Esophagus muscularis mucosa (tissue), 4 donors: ENCODE data around the gene UMODL1. TPM values are rescaled to one million over a fixed set of nuclear protein-coding genes. Genes with fewer than 3 reads are reported as not detected.

Source experiments
- DNase-seq: peaks from one replicate; pipeline ENCODE4 v3.0.0-alpha.2; 2017; ENCODE audit errors: extremely low spot score
- H3K27ac ChIP-seq, 4 donors: fragments of 200-600 bp; sonication (generic); replicated peaks in 1 of 4; 1 replicate in 3 of 4; 2 replicates in 1 of 4; pipeline ENCODE4 v1.5.1; 2016 to 2019; ENCODE audit warnings: mild to moderate bottlenecking in 1 of 4
- H3K27me3 ChIP-seq, 4 donors: fragments of 200-600 bp; sonication (generic); one replicate each; pipeline versions ENCODE4 v1.5.1 to v1.6.0; 2016 to 2019
- H3K36me3 ChIP-seq, 4 donors: fragments of 200-600 bp; sonication (generic); one replicate each; pipeline ENCODE4 v1.5.1; 2016 to 2019
- H3K4me1 ChIP-seq, 4 donors: fragments of 200-600 bp; sonication (generic); one replicate each; pipeline ENCODE4 v1.5.1; 2016 to 2019
- H3K4me3 ChIP-seq, 4 donors: fragments of 200-600 bp; sonication (generic); 1 replicate in 2 of 4; 2 replicates in 2 of 4; pipeline ENCODE4 v1.5.1; 2016 to 2019; ENCODE audit warnings: mild to moderate bottlenecking in 4 of 4, moderate library complexity in 1 of 4
- H3K9me3 ChIP-seq, 4 donors: fragments of 200-600 bp; sonication (generic); 1 replicate in 3 of 4; 2 replicates in 1 of 4; pipeline ENCODE4 v1.5.1; 2016 to 2019
- CTCF ChIP-seq, 3 experiments: fragments of 200-600 bp in 2 of 3; fragments of 450-650 bp in 1 of 3; sonication (generic) in 2 of 3; IDR thresholded peaks; one replicate each; pipeline ENCODE4 v1.5.1; 2017 to 2019; ENCODE audit warnings: antibody characterized with exemption in 3 of 3, mild to moderate bottlenecking in 2 of 3, moderate library complexity in 1 of 3
- EP300 ChIP-seq: sonication (generic); formaldehyde crosslinking; IDR thresholded peaks from one replicate; pipeline ENCODE4 v1.6.1; 2017; ENCODE audit warnings: antibody characterized with exemption
- POLR2A ChIP-seq: fragments of 450-650 bp; IDR thresholded peaks from one replicate; pipeline ENCODE4 v1.6.1; 2017; ENCODE audit warnings: antibody characterized with exemption, moderate library complexity, mild to moderate bottlenecking, low read depth
- POLR2AphosphoS5 ChIP-seq, 2 donors: sonication (generic); formaldehyde crosslinking; IDR thresholded peaks; one replicate each; pipeline ENCODE4 v1.6.1; 2017; ENCODE audit warnings: antibody characterized with exemption in 2 of 2
- WGBS: methylation state at CpG from one replicate; pipeline ENCODE4 v1.1.5; 2018; 5-methylcytosine and 5-hydroxymethylcytosine counted together
- intact Hi-C: fragments of 100-400 bp; cut with DNase I; formaldehyde crosslinking; loops from one replicate; pipeline ENCODE4 v1.15.1; 2023
- total RNA-seq, 4 donors: library from RNA; depleted of rRNA; stranded (reverse); fragments of >200 nt; gene quantifications; one replicate each; pipeline versions ENCODE4 v1.1.0 to v1.2.1, GENCODE V29; 2016

Gene UMODL1
- total RNA-seq, 4 donors from 2014 or later = 0.13 TPM; not detected in 3

- Histone ChIP-seq H3K27ac (no peak overlapping the region), H3K4me3 (no peak overlapping the region), H3K27me3 (peaks cover 0 to 26% (median 0%) of the 10 kb centered on the region in 4 donors), H3K36me3 (no peaks in the 10 kb centered on the region), H3K4me1 (no peaks in the 10 kb centered on the region), H3K9me3 (no peaks in the 10 kb centered on the region)
- 82% methylated on average over 18 of the region's 22 CpGs for WGBS
- no peak for TF ChIP-seq POLR2A
- no peak for TF ChIP-seq CTCF (IDR thresholded peaks at IDR 0.05)
- TF ChIP-seq EP300 = no peak
- TF ChIP-seq POLR2AphosphoS5 (IDR thresholded peaks at IDR 0.05) = no peak
- intact Hi-C loops = no loop called here
- DNase-seq = no peak
Observed at GRCh38 chr21:42082501-42083360, 11.6 kb downstream of the UMODL1 start.

GRCh38 chr21:42083361-42083690 lies 12.2 kb downstream of the UMODL1 start:
- H3K27ac ChIP-seq = no peak overlapping the region
- intact Hi-C loops = no loop called here
- H3K9me3 ChIP-seq = no peaks in the 10 kb centered on the region
- no peaks in the 10 kb centered on the region for H3K36me3 ChIP-seq
- no peak overlapping the region for H3K4me3 ChIP-seq
- TF ChIP-seq POLR2A (no peak), POLR2AphosphoS5 (IDR thresholded peaks at IDR 0.05) (no peak), CTCF (IDR thresholded peaks at IDR 0.05) (no peak), EP300 (no peak)
- DNase-seq = no peak
- H3K27me3 ChIP-seq = peaks cover 0 to 26% (median 0%) of the 10 kb centered on the region in 4 donors
- WGBS = 88% methylated on average over 6 of the region's 6 CpGs
- H3K4me1 ChIP-seq = no peaks in the 10 kb centered on the region

- no peak overlapping the region for H3K4me3 ChIP-seq
- 91% methylated on average over 12 of the region's 12 CpGs for WGBS
- TF ChIP-seq EP300 (no peak), POLR2AphosphoS5 (IDR thresholded peaks at IDR 0.05) (no peak), POLR2A (no peak), CTCF (IDR thresholded peaks at IDR 0.05) (no peak)
- peaks cover 0 to 22% (median 0%) of the 10 kb centered on the region in 4 donors for H3K27me3 ChIP-seq
- H3K36me3 ChIP-seq = no peaks in the 10 kb centered on the region
- intact Hi-C loops = no loop called here
- H3K27ac ChIP-seq = no peak overlapping the region
- H3K4me1 ChIP-seq = no peaks in the 10 kb centered on the region
- no peak for DNase-seq
- H3K9me3 ChIP-seq = no peaks in the 10 kb centered on the region
Observed at GRCh38 chr21:42084079-42084478, 13.0 kb downstream of the UMODL1 start.

GRCh38 chr21:42085246-42086077 lies 14.3 kb downstream of the UMODL1 start:
- DNase-seq = no peak
- Histone ChIP-seq H3K9me3 (no peaks in the 10 kb centered on the region), H3K4me3 (no peak overlapping the region), H3K27ac (no peak overlapping the region), H3K4me1 (no peaks in the 10 kb centered on the region), H3K27me3 (peaks cover 0 to 21% (median 0%) of the 10 kb centered on the region in 4 donors), H3K36me3 (no peaks in the 10 kb centered on the region)
- intact Hi-C loops = no loop called here
- TF ChIP-seq POLR2A (no peak), POLR2AphosphoS5 (IDR thresholded peaks at IDR 0.05) (no peak), EP300 (no peak), CTCF (IDR thresholded peaks at IDR 0.05) (no peak)
- WGBS = 86% methylated on average over 9 of the region's 16 CpGs
